SJCRH30 (cell line): ENCODE measurements around the gene NWD2. TPM values are rescaled to one million over a fixed set of nuclear protein-coding genes. Genes with fewer than 3 reads are reported as not detected.

Experiments
- DNase-seq, 2 experiments: peaks; one replicate each; pipeline ENCODE4 v3.0.0-alpha.2; 2015 to 2020
- H3K27ac ChIP-seq: fragments of 250-450 bp; sonication (Bioruptor Pico); 2 replicates; pipeline ENCODE4 v1.5.1; 2020; ENCODE audit warnings: mild to moderate bottlenecking, moderate library complexity
- H3K27me3 ChIP-seq: fragments of 250-450 bp; sonication (Bioruptor Pico); 2 replicates; pipeline ENCODE4 v1.5.1; 2020; ENCODE audit warnings: mild to moderate bottlenecking, moderate library complexity
- H3K36me3 ChIP-seq: fragments of 250-450 bp; sonication (Bioruptor Pico); 2 replicates; pipeline ENCODE4 v1.5.1; 2020; ENCODE audit warnings: mild to moderate bottlenecking, moderate library complexity
- H3K4me1 ChIP-seq: fragments of 250-450 bp; sonication (Bioruptor Pico); 2 replicates; pipeline ENCODE4 v1.5.1; 2020; ENCODE audit warnings: mild to moderate bottlenecking, moderate library complexity
- H3K4me3 ChIP-seq: fragments of 250-450 bp; sonication (Bioruptor Pico); 2 replicates; pipeline ENCODE4 v1.5.1; 2020; ENCODE audit warnings: mild to moderate bottlenecking, moderate library complexity
- H3K9me3 ChIP-seq: fragments of 250-450 bp; sonication (Bioruptor Pico); replicated peaks from 2 replicates; pipeline ENCODE4 v1.5.1; 2020; ENCODE audit warnings: mild to moderate bottlenecking, moderate library complexity
- total RNA-seq: library from RNA; depleted of rRNA; stranded (reverse); fragments of >200 nt; shearing (Covaris generic); gene quantifications from 2 replicates; pipeline ENCODE4 v1.2.3, GENCODE V29; 2014

NWD2 gene
- total RNA-seq, 1 experiment from 2014 or later: 0.02 TPM

DNA sequence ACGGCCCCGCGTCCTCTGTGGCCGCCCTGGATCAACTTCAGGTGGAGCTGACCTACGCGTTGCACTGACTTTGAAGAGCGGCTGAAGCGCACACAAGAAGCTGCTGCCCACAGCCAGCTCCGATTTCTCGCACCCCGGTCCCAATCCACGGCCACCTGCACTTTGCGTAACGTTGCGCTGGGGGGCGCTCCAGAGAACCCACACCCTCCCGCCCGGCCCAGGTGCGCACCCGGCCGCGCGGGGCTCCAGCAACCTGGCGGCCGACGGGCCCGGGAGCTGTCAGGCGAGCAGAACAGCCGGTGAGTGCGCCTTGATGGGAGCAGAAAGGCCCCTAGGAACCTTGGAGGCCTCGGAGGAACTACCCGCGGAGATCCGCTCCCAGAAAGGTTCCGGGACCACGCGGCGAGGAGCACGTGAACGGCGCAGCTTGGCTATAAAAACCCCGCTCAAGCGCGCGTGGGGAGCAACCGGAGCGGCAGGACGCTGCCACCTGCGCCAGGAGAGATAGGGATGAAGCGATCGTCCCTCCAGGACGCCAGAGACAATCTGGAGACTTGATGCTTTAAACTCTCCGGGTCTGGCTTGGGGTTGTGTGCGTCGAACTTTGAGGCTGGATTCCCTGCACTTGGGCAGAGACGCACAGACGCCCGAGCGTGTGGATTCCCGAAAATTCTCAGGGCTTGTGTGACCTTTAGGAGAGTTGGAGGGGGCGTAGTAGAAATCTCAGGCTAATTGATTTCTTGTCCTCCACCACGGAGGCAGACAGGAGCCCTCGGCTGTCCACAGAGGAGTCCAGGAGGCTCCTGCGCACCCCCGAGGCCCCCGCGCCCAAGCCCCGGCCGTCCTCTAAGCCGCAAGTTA lies 591 bp upstream of the NWD2 start:
- H3K9me3 ChIP-seq: no peaks in the 10 kb centered on the region
- H3K27me3 ChIP-seq: no peaks in the 10 kb centered on the region

DNA sequence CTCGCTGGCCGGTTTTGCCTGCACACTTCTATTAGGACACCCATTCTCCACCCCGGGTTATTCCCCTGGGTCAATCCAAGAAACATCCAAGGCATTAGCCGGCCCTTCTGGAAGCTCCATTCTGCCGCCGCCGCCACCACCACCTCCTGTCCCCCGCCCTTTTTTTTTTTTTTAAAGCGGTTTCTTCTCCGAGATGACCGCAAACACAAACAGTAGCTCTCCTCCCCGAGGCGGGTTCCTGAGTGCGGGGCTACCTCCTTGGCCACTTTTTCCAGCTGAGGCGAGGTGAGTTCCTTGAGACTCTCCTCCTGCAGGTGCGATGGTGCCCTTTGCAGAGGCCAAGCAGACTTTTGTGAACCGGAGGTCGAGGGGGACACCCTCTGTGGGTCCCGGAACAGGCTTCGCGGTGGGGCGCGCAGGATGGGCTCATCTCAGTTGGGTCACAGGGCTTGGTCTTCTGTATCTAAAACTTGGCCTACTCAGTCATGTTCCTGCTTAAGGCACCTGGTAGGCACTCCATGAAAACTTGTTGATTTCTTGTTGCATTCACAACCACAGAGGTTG lies 930 bp downstream of the NWD2 start:
- H3K27ac ChIP-seq: no peak overlapping the region
- DNase-seq: no peak
- H3K27me3 ChIP-seq: no peaks in the 10 kb centered on the region
- H3K4me1 ChIP-seq: no peaks in the 10 kb centered on the region
- H3K4me3 ChIP-seq: no peak overlapping the region
- no peaks in the 10 kb centered on the region for H3K36me3 ChIP-seq
- no peaks in the 10 kb centered on the region for H3K9me3 ChIP-seq

More for the DNA sequence above, 591 bp upstream of the NWD2 start:
- Histone ChIP-seq H3K4me3 (no peak overlapping the region), H3K4me1 (no peaks in the 10 kb centered on the region), H3K27ac (no peak overlapping the region), H3K36me3 (no peaks in the 10 kb centered on the region)
- no peak for DNase-seq

- Histone ChIP-seq H3K27me3 (no peaks in the 10 kb centered on the region), H3K36me3 (no peaks in the 10 kb centered on the region), H3K4me3 (no peak overlapping the region), H3K9me3 (no peaks in the 10 kb centered on the region), H3K27ac (no peak overlapping the region), H3K4me1 (no peaks in the 10 kb centered on the region)
- no peak for DNase-seq
These were observed 2.3 kb downstream of the NWD2 start for GRCh38 chr4:37246891-37247290.

- Histone ChIP-seq H3K27me3 (no peaks in the 10 kb centered on the region; the same call in 1 of the 2 replicates), H3K9me3 (no peaks in the 10 kb centered on the region), H3K27ac (no peak overlapping the region), H3K36me3 (no peaks in the 10 kb centered on the region), H3K4me3 (no peak overlapping the region), H3K4me1 (no peaks in the 10 kb centered on the region)
- no peak for DNase-seq
These were observed 13.7 kb downstream of the NWD2 start for GRCh38 chr4:37258221-37258620.

- Histone ChIP-seq H3K9me3 (no peaks in the 10 kb centered on the region), H3K4me1 (no peaks in the 10 kb centered on the region; the same call in 1 of the 2 replicates), H3K27me3 (no peaks in the 10 kb centered on the region), H3K27ac (no peak overlapping the region), H3K36me3 (no peaks in the 10 kb centered on the region), H3K4me3 (no peak overlapping the region)
- DNase-seq: peak in 1 of 2 experiments; percentile 32
These were observed 23.8 kb downstream of the NWD2 start for GRCh38 chr4:37268319-37268718.

DNA sequence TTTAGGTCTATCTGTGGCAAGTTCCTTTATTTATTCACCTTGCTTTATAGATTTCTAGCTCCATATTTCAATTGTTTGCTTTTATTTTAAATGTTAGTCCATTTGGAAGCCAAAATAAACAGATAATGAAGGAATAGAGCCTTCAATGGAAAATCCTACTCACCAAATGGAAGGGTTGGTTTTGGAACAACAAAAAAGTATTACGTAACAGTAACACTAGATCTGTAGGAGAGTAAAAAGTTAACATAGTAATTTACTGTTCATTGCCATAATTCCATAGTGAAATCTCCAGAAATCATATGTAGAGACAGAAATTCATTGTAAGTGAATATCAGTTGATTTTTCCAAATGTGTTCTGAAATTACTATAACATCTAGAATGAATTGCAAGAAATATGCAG lies 34.6 kb downstream of the NWD2 start:
- Histone ChIP-seq H3K27ac (no peak overlapping the region), H3K36me3 (no peaks in the 10 kb centered on the region), H3K4me3 (no peak overlapping the region), H3K9me3 (no peaks in the 10 kb centered on the region), H3K4me1 (peaks cover 16% of the 10 kb centered on the region), H3K27me3 (no peaks in the 10 kb centered on the region)
- DNase-seq: no peak

DNA sequence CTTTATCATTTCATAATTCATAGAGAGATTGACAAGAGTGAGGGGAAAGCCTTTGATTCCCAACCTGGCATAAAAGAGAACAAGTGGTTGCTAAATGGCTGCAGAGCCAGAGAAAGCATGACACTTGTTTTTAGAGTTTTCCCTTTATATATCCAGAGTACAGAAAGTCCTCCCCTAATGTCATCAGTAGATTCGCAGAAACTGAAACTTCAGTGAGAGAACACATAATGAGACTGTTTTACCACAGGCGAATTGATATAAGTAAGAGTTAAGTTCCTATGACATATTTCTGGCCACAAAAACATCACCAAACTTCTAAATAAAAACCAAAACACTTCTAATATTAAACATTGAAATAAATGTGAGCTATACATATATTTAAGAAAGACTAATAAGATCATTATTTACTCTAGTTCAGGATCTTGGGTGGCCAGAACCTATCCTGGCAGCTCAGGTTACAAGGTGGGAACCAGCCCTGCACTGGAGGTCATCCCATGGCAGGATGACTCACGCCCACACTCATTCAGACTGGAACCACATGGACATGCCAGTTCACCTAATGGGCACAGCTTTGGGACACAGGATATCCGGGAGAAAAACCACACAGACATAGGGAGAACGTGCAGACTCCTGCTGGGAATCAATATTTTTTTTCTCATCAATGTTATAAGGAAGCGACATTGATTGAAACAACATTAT lies 35.5 kb downstream of the NWD2 start:
- Histone ChIP-seq H3K9me3 (no peaks in the 10 kb centered on the region), H3K4me1 (peaks cover 16% of the 10 kb centered on the region), H3K27me3 (no peaks in the 10 kb centered on the region), H3K4me3 (no peak overlapping the region), H3K27ac (no peak overlapping the region), H3K36me3 (no peaks in the 10 kb centered on the region)
- peak; percentile 45 to 61 for DNase-seq

DNA sequence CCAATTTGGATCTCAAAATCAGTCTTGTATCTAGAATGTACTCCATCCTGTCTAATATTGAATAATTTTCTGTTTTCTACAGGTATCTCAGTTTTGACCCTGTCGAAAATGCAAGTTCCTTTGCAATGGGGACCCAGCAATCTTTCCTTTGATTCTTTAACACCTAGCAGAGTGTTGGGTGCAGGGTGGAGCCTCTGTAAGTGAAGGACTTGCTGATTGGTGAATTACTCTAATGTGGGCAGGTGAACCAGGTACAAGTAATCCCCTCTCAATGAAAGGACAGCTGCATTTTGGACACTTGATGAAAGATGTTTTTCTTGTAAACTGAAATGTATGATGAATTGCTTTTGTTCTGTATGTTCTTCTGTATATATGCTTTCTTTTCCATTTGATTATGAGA lies 54.9 kb downstream of the NWD2 start:
- no peaks in the 10 kb centered on the region; the same call in 1 of the 2 replicates for H3K9me3 ChIP-seq
- H3K27me3 ChIP-seq: no peaks in the 10 kb centered on the region
- no peak overlapping the region for H3K27ac ChIP-seq
- H3K36me3 ChIP-seq: no peaks in the 10 kb centered on the region
- no peaks in the 10 kb centered on the region for H3K4me1 ChIP-seq
- DNase-seq: no peak
- H3K4me3 ChIP-seq: no peak overlapping the region

DNA sequence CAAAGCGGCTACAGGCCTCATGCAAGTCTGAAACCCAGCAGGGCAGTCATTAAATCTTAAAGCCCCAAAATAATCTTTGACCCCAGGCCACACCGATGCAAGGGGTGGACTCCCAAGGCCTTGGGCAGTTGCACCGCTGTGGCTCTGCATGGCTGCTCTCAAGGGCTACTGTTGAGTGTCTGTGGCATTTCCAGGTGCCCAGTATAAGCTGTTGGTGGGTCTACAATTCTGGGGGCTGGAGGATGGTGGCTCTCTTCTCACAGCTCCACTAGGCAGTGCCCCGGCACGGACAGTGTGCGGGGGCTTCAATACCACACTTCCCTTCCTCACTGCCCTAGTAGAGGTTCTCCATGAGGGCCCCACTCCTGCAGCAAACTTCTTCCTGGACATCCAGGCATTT lies 60.1 kb downstream of the NWD2 start:
- Histone ChIP-seq H3K36me3 (no peaks in the 10 kb centered on the region), H3K4me1 (no peaks in the 10 kb centered on the region), H3K9me3 (peaks cover 2% of the 10 kb centered on the region; the same call in 1 of the 2 replicates), H3K27ac (no peak overlapping the region), H3K27me3 (no peaks in the 10 kb centered on the region), H3K4me3 (no peak overlapping the region)
- no peak for DNase-seq

GRCh38 chr4:37305984-37306383 lies 61.4 kb downstream of the NWD2 start:
- H3K4me1 ChIP-seq: no peaks in the 10 kb centered on the region
- no peak for DNase-seq
- no peak overlapping the region for H3K27ac ChIP-seq
- H3K36me3 ChIP-seq: no peaks in the 10 kb centered on the region
- H3K9me3 ChIP-seq: peaks cover 2% of the 10 kb centered on the region; the same call in 1 of the 2 replicates
- no peaks in the 10 kb centered on the region for H3K27me3 ChIP-seq
- no peak overlapping the region for H3K4me3 ChIP-seq

GRCh38 chr4:37317104-37317643 lies 72.6 kb downstream of the NWD2 start:
- Histone ChIP-seq H3K36me3 (no peaks in the 10 kb centered on the region), H3K9me3 (no peaks in the 10 kb centered on the region), H3K27ac (no peak overlapping the region), H3K27me3 (no peaks in the 10 kb centered on the region), H3K4me3 (no peak overlapping the region), H3K4me1 (peaks cover 2% of the 10 kb centered on the region)
- peak in 1 of 2 experiments; percentile 18 for DNase-seq

- no peaks in the 10 kb centered on the region for H3K27me3 ChIP-seq
- H3K36me3 ChIP-seq: no peaks in the 10 kb centered on the region
- H3K4me3 ChIP-seq: no peak overlapping the region
- no peaks in the 10 kb centered on the region for H3K9me3 ChIP-seq
- H3K4me1 ChIP-seq: peaks cover 2% of the 10 kb centered on the region
- H3K27ac ChIP-seq: no peak overlapping the region
- DNase-seq: no peak
These were observed 76.1 kb downstream of the NWD2 start for GRCh38 chr4:37320513-37321235.

GRCh38 chr4:37322122-37322521 lies 77.6 kb downstream of the NWD2 start:
- DNase-seq: no peak
- H3K4me1 ChIP-seq: peaks cover 2% of the 10 kb centered on the region
- H3K36me3 ChIP-seq: no peaks in the 10 kb centered on the region
- no peak overlapping the region for H3K27ac ChIP-seq
- no peak overlapping the region for H3K4me3 ChIP-seq
- H3K9me3 ChIP-seq: no peaks in the 10 kb centered on the region
- no peaks in the 10 kb centered on the region for H3K27me3 ChIP-seq

GRCh38 chr4:37324546-37324945 lies 80.0 kb downstream of the NWD2 start:
- Histone ChIP-seq H3K36me3 (no peaks in the 10 kb centered on the region), H3K9me3 (no peaks in the 10 kb centered on the region)
- DNase-seq: no peak

More at GRCh38 chr4:37324546-37324945, 80.0 kb downstream of the NWD2 start:
- H3K27me3 ChIP-seq: no peaks in the 10 kb centered on the region
- no peaks in the 10 kb centered on the region; the same call in 1 of the 2 replicates for H3K4me1 ChIP-seq
- no peak overlapping the region for H3K4me3 ChIP-seq
- H3K27ac ChIP-seq: no peak overlapping the region
